Activated naive CD8-positive, alpha-beta T cell treated with anti-CD3 and anti-CD28 coated beads, Interleukin-2, amount 50 U/mL, for 16 hours (primary cell): ENCODE data around the gene SERPINF2.
"Not testable (repeated sequence)": the region's sequence is repeated elsewhere in the genome, so short reads cannot be mapped to it uniquely, and the experiment has no call there.

Source experiments
- DNase-seq: peaks from one replicate; pipeline ENCODE4 v3.0.0-alpha.2; 2020; ENCODE audit warnings: low read depth, low spot score

The SERPINF2 gene

DNA sequence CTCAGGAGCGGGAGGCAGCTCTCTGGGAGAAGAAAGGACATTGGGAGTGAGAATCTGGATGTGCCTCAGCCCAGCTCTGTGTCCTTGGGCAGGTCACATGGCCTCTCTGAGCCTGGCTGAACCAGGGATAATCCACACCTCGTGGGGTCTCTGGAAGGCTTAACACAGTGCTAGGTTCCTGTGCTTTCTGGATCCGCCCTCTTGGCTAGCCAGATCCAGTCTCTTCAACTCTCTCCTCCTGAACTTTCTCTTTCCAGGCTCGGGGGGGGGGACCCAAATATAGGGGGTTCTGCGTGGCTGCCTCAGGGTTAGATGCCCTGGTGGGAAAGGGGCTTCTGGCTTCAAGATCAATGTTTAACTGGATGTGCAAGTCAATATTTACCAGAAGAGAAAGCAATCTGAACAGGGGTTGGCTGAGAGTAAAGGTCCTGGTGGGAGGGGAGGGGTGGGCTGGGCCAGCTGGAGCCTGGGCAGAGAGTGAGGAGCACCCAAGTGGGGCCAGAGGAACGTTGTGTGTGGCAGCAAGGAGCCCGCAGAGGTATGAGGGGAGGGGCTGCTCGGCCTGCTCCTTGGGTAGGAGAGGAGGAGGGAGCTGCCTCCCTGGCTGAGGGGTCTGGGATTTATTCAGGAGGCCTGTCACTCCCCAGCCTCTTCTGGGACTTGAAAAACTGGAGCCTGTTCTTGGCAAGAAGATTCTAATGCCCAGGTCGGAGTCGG, at the start of gene SERPINF2:
SERPINF2 (plus strand) TSS at position 501 of the 717 bp plus-strand sequence. CDS start 2,125 bp downstream, outside the sequence.
- no peak for DNase-seq

DNA sequence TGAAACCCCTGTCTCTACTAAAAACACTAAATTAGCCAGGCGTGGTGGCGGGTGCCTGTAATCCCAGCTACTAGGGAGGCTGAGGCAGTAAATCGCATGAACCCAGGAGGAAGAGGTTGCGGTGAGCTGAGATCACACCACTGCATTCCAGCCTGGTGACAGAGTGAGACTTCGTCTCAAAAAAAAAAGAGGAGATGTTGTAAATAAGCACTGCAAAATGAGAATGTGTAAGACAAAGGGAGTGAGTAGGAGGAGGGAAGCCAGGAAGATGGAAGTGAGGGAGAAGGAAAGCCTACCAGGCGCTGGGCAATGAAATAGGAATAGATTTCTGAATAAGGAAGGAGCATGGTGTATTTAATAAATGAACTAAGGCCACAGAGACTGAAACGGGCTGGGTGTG, 49.3 kb upstream of the SERPINF2 start:
- DNase-seq, result no peak

DNA sequence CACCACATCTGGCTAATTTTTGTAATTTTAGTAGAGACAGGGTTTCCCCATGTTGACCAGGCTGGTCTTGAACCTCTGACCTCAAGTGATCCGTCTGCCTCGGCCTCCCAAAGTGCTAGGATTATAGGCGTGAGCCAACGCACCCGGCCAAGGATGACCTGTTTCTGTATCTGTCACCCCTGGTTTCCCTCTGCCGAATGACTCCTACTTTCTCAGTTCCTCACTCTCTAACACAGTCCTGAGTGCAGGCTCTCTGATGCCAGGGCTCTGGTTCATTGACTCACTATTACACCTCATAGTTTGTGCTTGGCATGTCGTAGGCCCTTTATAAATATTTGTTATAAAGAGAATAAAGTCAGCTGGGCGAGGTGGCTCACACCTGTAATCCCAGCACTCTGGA, 47.3 kb upstream of the SERPINF2 start:
- DNase-seq, result no peak

DNA sequence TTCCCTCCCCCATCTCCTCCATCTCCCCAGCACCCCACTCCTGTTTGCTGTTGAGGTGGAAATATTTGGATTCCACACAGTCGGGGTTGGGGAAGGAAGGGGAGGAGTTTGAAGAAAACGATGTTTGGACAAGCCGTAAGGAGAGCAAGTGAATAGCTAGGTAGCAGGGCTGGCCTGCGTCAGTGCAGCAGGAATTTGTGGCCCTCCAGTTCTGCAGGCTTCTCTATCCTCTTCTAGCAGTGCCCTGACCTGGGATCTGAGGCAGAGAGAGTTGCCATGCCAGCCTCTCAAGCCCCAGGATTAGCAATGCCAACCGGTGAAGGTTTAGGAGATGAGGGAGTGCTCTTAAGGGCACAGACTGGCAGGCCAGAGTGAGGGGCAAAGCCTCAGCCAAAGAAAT, 45.0 kb upstream of the SERPINF2 start:
- no peak for DNase-seq

DNA sequence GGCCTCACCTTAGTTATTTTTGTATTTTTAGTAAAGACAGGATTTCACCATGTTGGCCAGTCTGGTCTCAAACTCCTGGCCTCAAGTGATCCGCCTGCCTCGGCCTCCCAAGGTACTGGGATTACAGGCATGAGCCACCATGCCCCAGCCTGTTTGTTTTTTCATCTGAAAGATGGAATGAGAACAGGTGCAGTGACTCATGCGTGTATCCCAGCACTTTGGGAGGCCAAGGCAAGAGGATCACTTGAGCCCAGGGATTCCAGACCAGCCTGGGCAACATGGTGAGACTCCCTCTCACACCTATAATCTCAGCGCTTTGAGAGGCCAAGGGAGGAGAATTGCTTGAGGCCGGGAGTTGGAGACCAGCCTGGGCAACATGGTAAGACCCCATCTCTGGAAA, 42.8 kb upstream of the SERPINF2 start:
- not testable (repeated sequence) for DNase-seq

DNA sequence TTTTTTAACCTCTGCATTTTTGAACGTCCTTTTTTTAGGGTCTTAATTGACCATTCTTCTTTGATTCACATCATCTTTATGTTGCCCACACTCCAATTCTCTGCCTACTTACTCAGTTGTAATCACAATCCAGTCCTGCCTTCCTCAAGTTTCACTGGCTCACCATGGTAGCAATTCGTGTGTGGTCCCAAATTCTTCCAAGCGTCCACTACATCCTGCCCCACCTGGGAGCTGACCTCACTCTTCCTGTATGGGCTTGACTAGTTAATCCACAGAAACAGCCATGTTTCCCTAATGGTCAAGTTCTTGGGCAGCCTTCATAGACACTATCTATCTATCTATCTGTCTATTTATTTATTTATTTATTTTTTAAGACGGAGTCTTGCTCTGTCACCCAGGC, 39.6 kb upstream of the SERPINF2 start:
- DNase-seq, result no peak

DNA sequence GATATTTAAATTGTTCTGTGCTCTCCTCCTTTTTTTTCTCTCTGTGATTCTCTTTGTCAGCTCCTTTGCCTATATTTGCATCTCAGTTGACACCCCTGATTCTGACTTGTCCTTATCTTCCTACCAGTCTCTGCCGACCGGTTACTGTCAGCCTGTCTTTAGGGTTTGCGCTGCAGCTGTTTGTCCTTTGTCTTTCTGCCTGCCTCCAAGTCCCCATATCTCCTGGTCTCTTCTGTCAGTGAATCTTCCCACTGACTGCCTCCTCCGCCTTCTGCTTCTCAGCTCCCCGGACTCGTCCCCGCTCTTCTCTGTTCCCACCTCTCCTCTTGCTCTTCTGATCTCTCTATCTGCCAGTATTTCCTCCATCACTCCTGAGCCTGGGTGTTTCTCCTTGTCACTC, 37.7 kb upstream of the SERPINF2 start:
- DNase-seq, result no peak

DNA sequence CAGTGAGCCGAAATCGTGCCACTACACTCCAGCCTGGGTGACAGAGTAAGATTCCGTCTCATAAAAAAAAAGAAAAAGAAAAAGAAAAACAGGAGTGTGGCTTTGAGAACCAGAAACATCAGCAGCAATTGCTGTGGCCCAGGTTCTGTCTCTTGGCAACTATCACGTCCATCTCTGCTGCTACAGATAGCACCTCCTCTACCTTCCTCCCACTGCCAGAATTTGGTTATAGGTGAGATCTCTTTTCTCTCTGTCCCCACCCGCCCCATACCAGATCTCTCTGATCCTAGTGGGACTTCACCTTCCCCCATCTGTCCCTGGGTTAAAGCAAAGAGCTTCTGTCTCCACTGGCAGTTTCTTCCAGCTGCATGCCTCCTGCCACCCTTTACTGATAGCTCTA, 35.6 kb upstream of the SERPINF2 start:
- no peak for DNase-seq

DNA sequence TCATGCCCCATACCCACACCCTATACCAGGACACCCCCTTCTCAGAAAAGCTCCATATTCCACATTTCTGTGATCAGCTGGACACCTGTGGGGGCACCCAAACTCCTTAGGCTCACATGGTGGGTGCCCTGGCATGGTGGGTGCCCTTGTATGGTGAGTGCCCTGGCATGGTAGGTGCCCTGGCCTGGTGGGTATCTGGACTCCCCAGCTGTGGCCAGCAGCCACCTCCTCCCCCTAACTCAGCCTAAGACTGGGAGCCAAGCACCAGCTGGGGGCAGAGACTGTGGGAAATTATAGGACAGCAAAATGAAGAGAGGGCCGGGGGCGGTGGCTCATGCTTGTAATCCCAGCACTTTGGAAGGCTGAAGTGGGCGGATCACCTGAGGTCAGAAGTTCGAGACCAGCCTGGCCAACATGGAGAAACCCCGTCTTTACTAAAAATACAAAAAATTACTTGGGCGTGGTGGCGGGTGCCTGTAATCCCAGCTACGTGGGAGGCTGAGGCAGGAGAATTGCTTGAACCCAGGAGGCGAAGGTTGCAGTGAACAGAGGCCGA, 33.8 kb upstream of the SERPINF2 start:
- not testable (repeated sequence) for DNase-seq

DNA sequence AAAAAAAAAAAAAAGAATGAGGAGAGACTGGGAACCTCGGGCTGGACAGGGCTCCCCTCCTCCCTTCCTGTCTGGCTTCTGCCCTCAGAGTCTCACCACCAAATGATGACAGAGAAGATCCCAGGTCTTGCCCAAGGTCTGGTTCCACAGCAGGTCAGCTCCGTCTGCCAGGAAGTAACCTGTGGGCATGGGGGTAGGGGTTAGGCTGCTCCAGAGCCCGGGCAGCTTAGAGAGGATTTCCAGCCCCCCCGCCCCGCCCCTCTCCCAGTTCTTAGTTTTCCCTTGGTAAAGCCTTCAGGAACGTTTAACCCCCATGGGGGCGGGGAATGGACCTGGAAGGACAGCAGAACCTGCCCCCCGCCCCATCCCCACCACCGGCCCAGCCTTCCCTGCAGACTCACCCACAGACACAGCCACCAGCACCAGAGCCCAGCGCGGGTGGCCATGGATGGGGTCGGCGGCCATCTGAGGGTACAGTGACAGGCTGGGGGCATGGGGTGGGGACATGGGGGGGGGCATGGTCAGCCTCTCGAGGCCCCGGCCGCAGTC, 33.2 kb upstream of the SERPINF2 start:
- DNase-seq, result no peak

DNA sequence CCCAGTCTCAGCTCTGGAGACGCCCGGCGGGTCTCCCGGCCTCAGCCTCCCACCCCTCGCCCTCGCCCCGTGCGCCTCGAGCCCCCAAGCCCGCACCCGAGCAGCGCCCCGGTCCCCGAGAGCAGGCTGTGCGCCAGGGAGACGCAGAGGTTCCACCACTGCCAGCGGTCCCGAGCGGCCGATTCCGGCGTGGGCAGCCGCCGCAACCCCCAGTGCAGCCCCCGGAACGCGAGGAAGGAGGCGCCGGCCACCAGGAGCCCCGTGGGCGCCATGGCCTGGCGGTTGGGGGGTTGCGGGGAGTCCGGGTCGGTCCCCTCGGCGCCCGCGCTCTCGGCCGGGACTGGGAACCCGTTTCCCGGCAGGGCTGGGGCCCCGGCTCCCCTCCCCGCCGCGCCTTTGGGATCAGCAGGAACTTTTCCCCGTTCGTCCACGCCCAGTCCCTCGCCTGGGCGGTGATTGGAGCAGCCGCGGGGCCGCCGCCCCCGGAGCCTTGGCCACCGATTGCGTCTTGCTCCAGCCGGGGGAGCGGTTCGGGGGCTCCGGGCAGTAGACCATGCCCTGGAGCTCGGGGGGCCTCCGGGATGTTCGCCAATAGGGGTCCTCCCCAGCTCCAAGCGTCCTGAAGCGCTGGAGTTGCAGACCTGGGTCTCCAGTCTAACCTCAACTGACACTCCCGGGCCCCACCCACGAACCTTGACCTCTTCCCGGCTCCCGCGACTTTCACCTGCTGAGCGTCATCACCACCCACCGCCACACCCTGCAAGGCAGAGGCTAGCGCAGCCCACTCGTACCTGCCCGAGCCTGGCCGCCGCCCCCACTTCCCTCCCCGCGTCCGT, 32.5 kb upstream of the SERPINF2 start, which contains the start of gene TLCD2:
TLCD2 (minus strand) TSS at position 407 of the 836 bp plus-strand sequence; CDS start at position 272, 135 bp downstream.
- DNase-seq, result no peak

DNA sequence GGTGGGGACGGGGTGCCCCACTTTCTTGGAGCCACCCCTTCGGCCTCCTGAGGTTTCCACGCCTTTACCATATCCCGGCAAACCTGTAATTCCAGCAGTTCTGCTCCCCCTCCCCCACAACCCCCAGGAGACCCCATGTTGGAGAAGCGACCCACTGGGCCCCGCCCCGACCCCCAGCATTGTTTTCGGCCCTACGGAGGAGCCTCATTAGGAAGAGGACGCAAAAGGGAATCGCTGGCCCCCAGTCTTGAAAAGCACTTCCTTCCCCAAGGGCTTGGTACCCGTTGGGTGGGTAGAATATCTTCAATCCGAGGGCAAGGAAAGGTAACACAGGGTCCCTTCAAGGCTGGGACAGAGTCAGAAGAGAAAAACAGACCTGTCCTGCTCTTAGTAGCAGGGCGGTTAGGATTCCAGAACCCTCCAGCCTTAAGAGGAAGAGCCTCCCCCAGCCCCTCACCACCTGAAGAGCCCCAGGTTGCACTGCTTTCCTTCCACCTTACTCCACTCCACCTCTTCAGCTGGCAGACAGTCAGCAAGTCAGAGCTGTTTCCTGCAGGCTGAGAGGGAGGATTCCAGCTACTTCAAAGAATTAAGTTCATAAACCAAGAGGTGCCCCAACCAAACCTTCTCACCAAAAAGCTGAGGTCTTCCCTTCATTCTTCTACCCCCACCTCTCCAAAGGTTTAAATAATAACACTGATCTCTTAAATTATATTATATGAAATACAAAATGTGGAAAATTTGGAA, 31.7 kb upstream of the SERPINF2 start:
- DNase-seq, result no peak

DNA sequence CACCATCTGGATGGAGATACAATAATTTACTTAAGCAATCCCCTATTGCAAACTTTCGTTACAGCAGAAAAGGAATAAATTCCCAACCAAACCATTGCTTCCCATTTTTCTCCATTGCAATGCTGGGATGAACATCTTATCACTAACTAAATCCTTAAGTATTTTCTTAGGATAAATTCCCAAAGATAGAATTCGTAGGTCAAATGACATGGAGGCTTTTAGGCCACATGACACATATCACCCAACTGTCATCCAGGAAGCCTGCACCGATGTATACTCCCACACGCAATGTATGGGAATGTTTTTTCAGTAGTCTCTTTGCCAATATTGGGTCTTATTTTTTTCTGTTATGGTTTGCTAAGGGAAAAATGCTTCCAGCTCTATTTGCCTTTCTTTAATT, 30.9 kb upstream of the SERPINF2 start:
- no peak for DNase-seq

DNA sequence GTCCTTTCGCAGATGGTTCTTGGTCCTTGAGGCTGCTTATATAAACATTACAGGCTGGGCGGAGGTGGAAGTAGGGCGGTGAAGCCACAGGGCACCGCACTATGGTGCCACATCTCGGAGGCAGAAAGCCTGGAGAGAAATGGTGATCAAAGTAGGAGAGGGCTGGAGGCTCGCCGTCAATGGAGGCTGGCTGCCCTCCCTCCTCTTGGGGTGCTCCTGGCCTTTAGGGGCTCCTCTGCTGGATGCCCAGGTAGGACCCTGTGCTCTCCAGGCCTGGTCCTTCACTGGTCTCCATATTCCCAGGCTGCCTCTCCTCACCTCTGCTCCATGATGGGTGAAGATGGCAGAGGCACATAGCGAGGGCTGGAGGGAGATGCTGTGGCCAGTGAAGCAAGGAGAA, 30.4 kb upstream of the SERPINF2 start:
- DNase-seq, result no peak

DNA sequence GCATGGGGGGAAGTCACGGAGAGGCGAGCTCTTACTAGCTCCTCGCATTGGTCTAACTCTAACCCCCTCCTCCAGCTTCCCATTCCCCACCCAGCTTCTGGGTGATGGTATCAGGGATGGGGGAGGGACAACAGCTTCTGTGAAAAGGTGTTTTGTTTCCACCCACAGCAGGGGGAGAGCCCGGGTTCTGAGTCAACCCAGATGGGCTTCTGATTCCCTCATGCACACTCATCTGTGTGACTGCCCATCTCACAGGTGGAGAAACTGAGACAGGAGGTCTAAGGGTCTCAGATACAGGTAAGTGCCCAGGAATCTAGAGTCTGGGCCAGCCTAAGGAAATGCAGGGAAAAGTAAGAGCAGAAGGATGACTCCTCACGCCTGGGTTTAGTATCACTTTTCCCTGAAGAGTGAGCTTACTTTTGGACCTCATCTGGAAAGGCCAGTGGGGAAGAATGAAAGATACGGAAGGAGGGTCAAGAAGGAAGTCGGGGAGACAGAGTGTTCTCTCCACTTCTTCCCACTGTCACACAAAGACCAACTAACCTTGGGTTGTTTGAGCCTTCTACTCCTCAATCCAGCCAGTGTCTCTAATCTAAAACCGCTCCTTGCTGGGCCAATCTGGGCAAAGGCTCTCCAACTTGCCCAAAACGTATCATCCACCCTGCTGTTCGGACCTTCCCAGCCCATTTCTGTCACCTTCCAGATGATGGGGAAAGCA, 29.4 kb upstream of the SERPINF2 start:
- no peak for DNase-seq

DNA sequence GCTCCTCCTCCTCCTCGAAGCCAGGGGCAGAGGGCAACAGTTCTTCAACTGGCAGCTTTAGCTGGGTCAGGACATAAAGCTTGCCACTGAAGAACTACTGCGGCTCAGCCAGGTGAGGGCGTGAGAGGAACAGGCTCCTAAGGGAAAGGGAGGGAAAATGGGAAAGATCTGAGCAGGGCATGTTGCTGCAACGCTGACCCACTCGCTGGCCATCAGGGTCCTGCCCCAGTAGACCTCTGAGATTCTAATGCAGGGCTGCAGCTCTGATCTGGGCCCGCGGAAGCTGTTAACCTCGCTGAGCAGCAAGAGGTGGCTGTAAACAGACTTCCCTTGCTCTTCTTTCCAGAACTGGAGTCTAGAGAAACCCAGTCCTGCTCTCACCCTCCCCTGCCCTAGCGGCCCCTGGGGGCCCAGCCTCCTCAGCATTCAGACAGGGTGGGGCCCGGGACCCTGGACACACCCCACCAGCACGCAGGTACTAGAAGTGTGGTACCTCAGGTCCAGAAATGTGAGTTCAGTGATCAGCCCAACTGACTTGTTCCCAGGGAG, 28.7 kb upstream of the SERPINF2 start:
- DNase-seq, result no peak

DNA sequence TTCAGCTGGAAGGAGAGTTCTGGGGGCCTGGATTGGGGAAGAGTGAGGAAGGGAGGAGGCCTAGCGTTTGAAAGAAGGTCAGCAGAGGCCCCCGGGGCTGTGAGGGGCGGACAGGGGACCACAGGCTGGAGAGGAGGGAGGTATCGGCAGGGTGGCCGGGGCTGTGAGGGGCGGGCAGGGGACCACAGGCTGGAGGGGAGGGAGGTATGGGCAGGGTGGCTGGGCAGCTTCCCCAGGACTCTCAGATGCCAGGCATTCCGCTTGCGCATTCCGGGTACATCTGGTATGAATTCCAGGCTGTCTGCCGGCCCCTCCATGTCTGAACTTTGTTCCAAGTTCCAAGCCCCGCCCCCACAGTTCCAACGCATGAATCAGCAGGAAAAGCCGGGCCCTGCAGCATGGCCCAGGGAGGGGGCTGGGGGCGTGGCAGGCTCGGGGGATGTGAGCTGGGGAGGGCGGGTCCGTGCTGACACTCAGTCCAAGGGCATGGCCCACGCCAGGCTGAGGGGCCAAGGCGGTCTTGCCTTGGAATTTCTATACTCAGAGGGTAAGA, 28.2 kb upstream of the SERPINF2 start:
- no peak for DNase-seq

DNA sequence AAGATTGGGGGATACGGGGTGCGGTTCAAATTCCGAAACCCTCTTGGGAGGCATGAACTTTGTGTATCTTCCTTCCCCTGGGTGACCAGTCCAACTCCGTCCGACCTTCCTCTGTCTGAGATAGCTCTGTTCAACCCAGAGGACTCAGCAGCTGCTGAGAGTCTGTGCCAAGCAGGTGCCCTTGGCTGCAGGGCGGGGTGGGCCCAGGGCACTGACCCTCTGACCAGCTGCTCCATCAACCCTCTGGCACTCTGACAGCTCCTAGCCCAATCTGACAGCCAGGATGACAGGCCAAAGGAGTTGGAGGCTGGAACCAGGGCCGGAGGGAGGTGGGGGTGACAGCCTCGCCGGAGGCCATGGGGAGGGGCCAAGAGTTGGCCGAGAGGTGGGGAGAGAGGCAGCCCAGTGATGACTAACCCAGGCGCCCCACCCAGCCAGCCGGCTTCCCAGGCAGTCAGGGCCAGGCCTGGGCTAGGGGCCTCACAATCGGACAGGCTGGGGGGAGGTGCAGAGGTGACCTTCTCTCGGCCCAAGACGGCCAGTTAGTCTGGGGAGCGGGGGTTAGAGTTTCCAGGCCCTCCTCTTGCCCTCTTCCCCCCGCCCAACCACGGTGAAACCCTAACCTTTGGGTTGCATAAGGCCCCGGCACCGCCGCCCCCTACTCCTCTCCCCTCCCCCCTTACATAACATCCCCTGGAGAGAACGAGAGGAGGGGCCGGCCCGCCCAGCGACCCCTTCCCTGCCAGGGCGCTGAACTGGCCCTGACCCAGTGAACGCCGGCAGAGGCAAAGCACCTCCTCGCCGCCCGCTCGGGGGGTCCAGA, 27.5 kb upstream of the SERPINF2 start:
- DNase-seq, result no peak

DNA sequence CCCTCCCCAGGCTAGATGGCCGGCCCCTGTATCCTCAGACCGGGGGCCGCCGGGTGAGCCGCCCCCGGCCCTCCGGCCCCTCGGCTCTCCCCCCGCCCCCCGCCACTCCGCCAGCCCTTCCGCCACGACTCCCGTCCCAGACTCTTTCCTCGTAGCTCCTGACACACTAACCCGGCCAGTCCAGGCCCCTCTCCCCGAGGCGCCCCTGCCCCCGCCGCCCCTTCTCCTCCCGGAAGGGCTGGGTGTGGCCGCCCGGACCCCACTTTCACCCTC, 26.9 kb upstream of the SERPINF2 start:
- DNase-seq, result no peak
